ENCODE measurements around the gene TNS1.

The TNS1 gene

GRCh38 chr2:217902379-217903141 is 100.2 kb downstream of the TNS1 start:
- TF ChIP-seq CTCF (IDR thresholded peaks at IDR 0.05; ENCODE audit: low read depth, low read length) = no peak
- H3K4me3 ChIP-seq (ENCODE audit: low read depth, low read length) = 0 out of 2 replicates have a peak overlapping the region, but pooled peaks have one; percentile 13

GRCh38 chr2:217901835-217902378 is 100.9 kb downstream of the TNS1 start:
- no peak for TF ChIP-seq CTCF (IDR thresholded peaks at IDR 0.05; ENCODE audit: low read depth, low read length)
- H3K4me3 ChIP-seq (ENCODE audit: low read depth, low read length) = peak overlapping the region; percentile 30

- H3K4me3 ChIP-seq (ENCODE audit: low read depth, low read length) = peak overlapping the region; percentile 30
- TF ChIP-seq CTCF (IDR thresholded peaks at IDR 0.05; ENCODE audit: low read depth, low read length) = no peak
Observed at GRCh38 chr2:217901400-217901799, 101.4 kb downstream of the TNS1 start.

GRCh38 chr2:217900780-217901360 is 101.9 kb downstream of the TNS1 start:
- H3K4me3 ChIP-seq (ENCODE audit: low read depth, low read length) = no peak overlapping the region
- no peak for TF ChIP-seq CTCF (IDR thresholded peaks at IDR 0.05; ENCODE audit: low read depth, low read length)

- no peak overlapping the region for H3K4me3 ChIP-seq (ENCODE audit: low read depth, low read length)
- no peak for TF ChIP-seq CTCF (IDR thresholded peaks at IDR 0.05; ENCODE audit: low read depth, low read length)
Observed at GRCh38 chr2:217900010-217900779, 102.6 kb downstream of the TNS1 start.

GRCh38 chr2:217899231-217900009 is 103.4 kb downstream of the TNS1 start:
- peak; percentile 85 for TF ChIP-seq CTCF (IDR thresholded peaks at IDR 0.05; ENCODE audit: low read depth, low read length)
- H3K4me3 ChIP-seq (ENCODE audit: low read depth, low read length) = no peak overlapping the region
